AG10803 (cell line): ENCODE data around the gene ALDOB.

Source experiments
- DNase-seq: peaks from one replicate; pipeline ENCODE4 v3.0.0; 2010; ENCODE audit warnings: low read depth
- H3K4me3 ChIP-seq: 2 replicates; pipeline ENCODE4 v1.5.1; 2011; ENCODE audit warnings: mild to moderate bottlenecking, low read length, control low read depth
- CTCF ChIP-seq: conservative IDR thresholded peaks from 2 replicates; pipeline ENCODE4 v1.5.1; 2011; ENCODE audit warnings: mild to moderate bottlenecking, low read length, control low read depth, inconsistent platforms

Gene ALDOB

GRCh38 chr9:101435601-101436079, at the start of gene ALDOB:
TSS of gene ALDOB (minus strand) at chr9:101435774. CDS start at chr9:101430887, 4,887 bp downstream.
- no peak for TF ChIP-seq CTCF
- DNase-seq = no peak
- H3K4me3 ChIP-seq = no peak within 1 kb of the TSS

- no peak for TF ChIP-seq CTCF
- no peak for DNase-seq
- no peak overlapping the region for H3K4me3 ChIP-seq
Measured at GRCh38 chr9:101484046-101484445, 48.5 kb upstream of the ALDOB start.

- no peak for TF ChIP-seq CTCF
- DNase-seq = no peak
- no peak overlapping the region for H3K4me3 ChIP-seq
Measured at GRCh38 chr9:101481261-101481660, 45.7 kb upstream of the ALDOB start.

GRCh38 chr9:101480386-101480785, 44.8 kb upstream of the ALDOB start:
- no peak for DNase-seq
- TF ChIP-seq CTCF = no peak

GRCh38 chr9:101479338-101480030, 43.9 kb upstream of the ALDOB start:
- H3K4me3 ChIP-seq = no peak overlapping the region
- no peak for DNase-seq
- TF ChIP-seq CTCF = no peak

More at GRCh38 chr9:101480386-101480785, 44.8 kb upstream of the ALDOB start:
- H3K4me3 ChIP-seq = no peak overlapping the region

GRCh38 chr9:101478906-101479305, 43.3 kb upstream of the ALDOB start:
- TF ChIP-seq CTCF = no peak
- no peak for DNase-seq
- no peak overlapping the region for H3K4me3 ChIP-seq

- no peak for TF ChIP-seq CTCF
- no peak for DNase-seq
- no peak overlapping the region for H3K4me3 ChIP-seq
Measured at GRCh38 chr9:101478444-101478843, 42.9 kb upstream of the ALDOB start.
